Epidermal melanocyte (primary cell): ENCODE measurements around the gene CECR2.
"Not testable (repeated sequence)": the region's sequence is repeated elsewhere in the genome, so short reads cannot be mapped to it uniquely, and the experiment has no call there.

ENCODE experiments used
- DNase-seq: peaks from one replicate; pipeline ENCODE4 v3.0.0; 2011; ENCODE audit warnings: low spot score; ENCODE audit not compliant: insufficient read length

CECR2 gene

GRCh38 chr22:17508110-17508509, 138.8 kb downstream of the CECR2 start:
- no peak for DNase-seq

GRCh38 chr22:17512960-17513359, 143.7 kb downstream of the CECR2 start:
- DNase-seq: no peak

GRCh38 chr22:17513612-17514011, 144.4 kb downstream of the CECR2 start:
- DNase-seq: no peak

- DNase-seq: no peak
Measured at GRCh38 chr22:17514084-17514483, 144.8 kb downstream of the CECR2 start.

- no peak for DNase-seq
Measured at GRCh38 chr22:17518406-17518805, 149.1 kb downstream of the CECR2 start.

- DNase-seq: not testable (repeated sequence)
Measured at GRCh38 chr22:17521971-17522370, 152.7 kb downstream of the CECR2 start.

GRCh38 chr22:17523925-17524324, 154.7 kb downstream of the CECR2 start:
- no peak for DNase-seq

GRCh38 chr22:17536269-17536668, 167.0 kb downstream of the CECR2 start:
- DNase-seq: no peak

GRCh38 chr22:17537155-17537554, 167.9 kb downstream of the CECR2 start:
- DNase-seq: no peak

GRCh38 chr22:17540481-17540880, 171.2 kb downstream of the CECR2 start:
- DNase-seq: no peak

GRCh38 chr22:17541476-17541875, 172.2 kb downstream of the CECR2 start:
- no peak for DNase-seq

GRCh38 chr22:17542452-17542851, 173.2 kb downstream of the CECR2 start:
- no peak for DNase-seq

GRCh38 chr22:17548010-17548755, 178.9 kb downstream of the CECR2 start:
- DNase-seq: no peak

GRCh38 chr22:17548756-17549035, 179.4 kb downstream of the CECR2 start:
- no peak for DNase-seq

GRCh38 chr22:17549183-17549582, 179.9 kb downstream of the CECR2 start:
- no peak for DNase-seq

- DNase-seq: no peak
Measured at GRCh38 chr22:17549655-17550054, 180.4 kb downstream of the CECR2 start.

- no peak for DNase-seq
Measured at GRCh38 chr22:17552737-17553136, 183.5 kb downstream of the CECR2 start.

GRCh38 chr22:17554814-17555213, 185.6 kb downstream of the CECR2 start:
- no peak for DNase-seq

GRCh38 chr22:17559188-17559587, 189.9 kb downstream of the CECR2 start:
- DNase-seq: no peak

GRCh38 chr22:17562906-17563870, 193.9 kb downstream of the CECR2 start, which contains the start of gene SLC25A18:
TSS of gene SLC25A18 (plus strand) at chr22:17563498. CDS start at chr22:17579945, 16,447 bp downstream.
- DNase-seq: no peak

GRCh38 chr22:17563936-17564391, 194.7 kb downstream of the CECR2 start:
- DNase-seq: no peak

- not testable (repeated sequence) for DNase-seq
Measured at GRCh38 chr22:17566016-17566687, 196.9 kb downstream of the CECR2 start.
